ENCODE results near the gene PRPF8.

Gene PRPF8

GRCh38 chr17:1646199-1646875 is 38.3 kb downstream of the PRPF8 start:
- FAIRE-seq (no peak), DNase-seq (ENCODE audit: low spot score) (no peak)

DNA sequence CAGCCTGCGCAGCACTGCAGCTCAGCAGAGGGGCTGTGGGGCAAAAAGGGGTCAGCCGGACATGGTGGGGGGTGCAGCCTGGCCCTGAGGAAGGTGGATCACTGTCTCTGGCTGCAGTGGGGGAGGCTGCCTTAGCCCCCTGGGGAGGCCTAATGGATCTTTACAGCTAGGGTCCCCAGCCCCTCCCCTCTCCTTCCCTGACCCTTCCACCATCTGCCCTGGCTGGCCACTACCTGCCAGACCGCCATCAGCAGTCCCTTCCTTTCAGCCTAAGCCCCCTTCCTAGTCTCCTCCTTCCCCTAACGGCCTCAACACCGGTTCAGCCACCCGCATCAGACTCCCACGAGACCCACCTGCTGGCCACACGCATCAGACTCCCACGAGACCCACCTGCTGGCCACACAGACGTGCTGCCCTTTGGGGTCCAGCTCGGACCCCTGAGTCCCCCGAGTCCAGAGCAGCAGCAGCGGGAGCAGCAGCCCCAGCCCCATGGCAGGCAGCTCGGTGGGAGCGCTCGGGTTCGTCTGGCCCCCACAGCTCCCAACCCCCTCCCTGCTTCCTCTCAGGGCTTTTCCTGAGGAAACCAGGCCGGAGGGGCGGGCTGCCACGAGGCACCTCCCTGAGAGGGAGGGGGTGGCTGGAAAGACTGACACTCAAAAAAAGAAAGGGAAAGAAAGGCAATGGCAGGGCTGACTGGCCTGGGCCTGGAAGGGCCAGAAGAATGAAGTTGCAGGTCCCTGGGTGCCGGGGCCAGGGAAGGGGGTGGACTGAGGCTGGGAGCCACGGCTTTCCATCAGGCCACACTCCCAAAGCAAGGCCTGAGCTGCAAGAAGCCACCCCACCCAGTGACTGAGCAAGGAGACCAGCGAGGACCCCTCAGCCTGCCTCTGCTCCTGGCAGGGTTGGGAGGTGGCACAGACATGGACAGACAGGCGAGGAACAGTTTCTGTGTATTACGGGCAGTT is 39.2 kb downstream of the PRPF8 start, which contains the start of gene SCARF1:
SCARF1 (minus strand) TSS at position 526 of the 965 bp plus-strand sequence; CDS start at position 491, 35 bp downstream.
- DNase-seq (ENCODE audit: low spot score) (no peak), FAIRE-seq (no peak)

DNA sequence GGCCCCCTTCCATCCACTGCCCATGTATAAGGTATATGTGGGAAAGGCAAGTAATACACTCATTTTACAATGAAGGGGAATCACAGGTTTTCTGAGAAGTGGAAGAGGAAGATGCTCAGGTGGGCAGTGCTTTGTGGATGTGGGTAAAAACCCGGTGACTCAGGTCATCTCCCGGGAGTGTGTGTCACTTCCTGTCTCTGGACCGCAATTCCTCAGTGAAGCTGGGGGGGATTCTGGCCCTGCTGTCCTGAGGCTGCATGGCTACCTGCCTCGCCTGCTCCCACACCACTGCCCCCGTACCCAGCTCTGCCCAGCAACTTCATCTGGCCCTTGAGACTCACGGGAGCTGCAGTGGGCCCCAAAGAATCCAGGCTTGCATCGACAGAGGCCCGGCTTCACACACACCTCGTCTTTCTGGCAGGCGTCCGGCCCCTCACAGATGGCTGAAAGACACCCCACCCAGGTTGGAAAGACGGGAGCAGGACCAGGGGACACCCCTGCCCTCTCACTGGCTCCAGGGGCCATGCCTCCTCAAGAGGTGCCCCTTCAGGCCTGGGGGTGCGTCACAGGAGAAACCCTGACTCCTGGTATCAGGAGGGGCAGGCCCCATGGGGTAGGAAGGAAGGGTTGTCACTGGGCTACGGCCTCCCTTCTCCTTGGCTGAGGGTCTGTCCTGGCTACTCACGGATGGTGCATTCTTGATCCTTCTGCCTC is 40.0 kb downstream of the PRPF8 start:
- FAIRE-seq (no peak), DNase-seq (ENCODE audit: low spot score) (peak; percentile 70)

DNA sequence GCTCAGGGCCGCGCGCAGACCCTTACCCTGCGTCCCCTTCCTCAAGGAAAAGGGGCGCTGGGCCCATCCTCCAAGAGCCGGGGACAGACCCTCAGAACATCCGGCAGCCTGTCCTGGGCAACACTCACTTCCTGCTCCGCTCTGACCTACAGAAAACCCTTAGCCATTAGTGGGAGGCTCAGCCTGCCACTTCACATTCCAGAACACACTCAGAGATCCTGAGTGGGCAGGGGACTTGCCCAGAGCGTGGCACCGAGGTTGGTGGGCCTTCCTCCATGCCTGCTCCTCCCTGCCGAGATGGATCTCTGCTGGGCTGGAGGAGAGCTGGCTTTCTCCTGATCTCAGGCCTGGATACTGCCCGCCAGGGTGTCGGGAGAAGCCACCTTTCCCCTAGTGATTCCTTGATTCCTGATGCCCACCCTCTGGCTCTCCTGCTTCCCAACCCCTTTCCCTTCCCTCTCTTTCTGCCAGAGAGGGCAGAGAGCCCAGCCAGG is 40.6 kb downstream of the PRPF8 start:
- no peak for FAIRE-seq

GRCh38 chr17:1643293-1643998 is 41.2 kb downstream of the PRPF8 start:
- FAIRE-seq (no peak), DNase-seq (ENCODE audit: low spot score) (no peak)

More for the DNA sequence above, 40.6 kb downstream of the PRPF8 start:
- DNase-seq (ENCODE audit: low spot score): no peak

DNA sequence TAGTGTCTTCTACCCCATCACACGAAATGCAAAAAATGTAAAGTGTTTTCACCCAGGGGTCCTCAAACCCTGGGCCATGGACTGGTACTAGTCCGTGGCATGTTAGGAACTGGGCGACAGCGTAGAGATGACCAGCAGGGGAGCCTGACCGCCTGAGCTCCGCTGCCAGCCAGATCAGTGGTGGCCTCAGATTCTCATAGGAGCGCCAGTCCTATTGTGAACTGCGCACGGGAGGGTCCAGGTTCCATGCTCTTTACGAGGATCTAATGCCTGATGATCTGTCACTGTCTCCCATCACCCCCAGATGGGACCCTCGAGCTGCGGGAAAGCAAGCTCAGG is 43.6 kb downstream of the PRPF8 start:
- no peak for DNase-seq (ENCODE audit: low spot score)

DNA sequence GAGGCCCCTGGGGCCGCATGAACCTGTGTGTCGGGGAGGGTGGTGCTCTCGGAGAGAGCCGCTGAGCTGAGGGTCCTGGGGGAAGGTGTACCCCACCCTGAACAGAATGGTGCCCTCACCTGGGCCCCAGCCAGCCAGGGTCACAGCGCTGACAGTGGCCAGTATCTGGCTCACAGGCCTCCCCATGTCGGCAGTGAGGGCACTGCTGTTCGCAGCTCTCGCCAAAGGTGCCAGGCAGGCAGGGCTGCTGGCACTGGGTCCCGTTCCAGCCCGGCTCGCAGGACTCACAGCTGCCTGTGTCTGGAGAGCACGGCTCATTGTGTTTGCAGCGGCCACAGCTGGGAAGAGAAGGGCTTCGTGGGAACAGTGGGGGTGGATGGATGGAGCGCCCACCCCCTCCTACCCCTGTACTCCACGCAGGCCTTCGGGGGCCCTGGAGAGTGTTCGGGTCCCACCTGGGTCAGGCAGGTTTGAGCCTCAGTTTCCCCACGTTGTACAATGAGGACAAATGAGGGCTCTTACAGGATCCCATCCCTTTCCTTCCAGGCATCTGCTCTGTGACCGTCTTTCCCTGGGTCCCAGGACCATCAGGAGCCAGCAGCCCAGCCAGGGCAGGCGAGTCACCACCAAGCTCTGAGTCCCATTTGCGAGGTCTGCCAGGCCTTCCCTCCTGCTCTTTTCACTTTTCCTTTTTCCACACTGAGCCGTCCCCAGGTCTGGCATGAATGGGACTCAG is 44.2 kb downstream of the PRPF8 start:
- FAIRE-seq: no peak
- no peak for DNase-seq (ENCODE audit: low spot score)

More for the DNA sequence above, 43.6 kb downstream of the PRPF8 start:
- no peak for FAIRE-seq

DNA sequence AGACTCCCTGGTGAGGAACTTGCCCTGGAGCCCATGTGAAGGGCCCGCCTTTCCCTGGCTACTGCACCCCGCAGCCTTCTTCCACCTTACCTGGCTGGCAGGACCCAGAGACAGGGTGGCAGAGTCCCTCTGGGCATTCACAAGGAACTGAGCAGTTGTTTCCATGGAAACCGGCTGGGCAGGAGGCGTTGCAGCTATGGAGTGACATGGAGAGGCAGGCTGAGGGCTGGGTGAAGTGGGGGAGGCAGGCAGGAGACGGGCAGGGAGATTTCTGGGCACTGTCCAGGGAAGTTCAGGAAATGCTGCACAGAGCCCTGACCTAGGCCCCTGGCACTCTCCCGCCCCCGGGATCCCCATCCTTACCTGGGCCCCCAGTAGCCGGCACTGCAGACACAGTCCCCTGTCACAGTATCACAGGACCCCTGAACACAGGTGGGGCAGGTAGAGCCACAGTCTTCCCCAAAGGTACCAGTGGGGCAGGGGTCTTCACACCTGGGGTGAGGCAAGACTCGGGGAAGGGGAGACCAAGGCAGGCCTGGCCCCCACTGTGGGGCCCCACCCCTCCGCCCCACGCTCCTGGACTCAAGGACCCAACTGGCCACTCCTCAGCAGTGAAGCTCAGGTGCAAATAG is 45.0 kb downstream of the PRPF8 start:
- DNase-seq (ENCODE audit: low spot score) (no peak), FAIRE-seq (no peak)

GRCh38 chr17:1638624-1639300 is 45.9 kb downstream of the PRPF8 start:
- DNase-seq (ENCODE audit: low spot score) (no peak), FAIRE-seq (no peak)

DNA sequence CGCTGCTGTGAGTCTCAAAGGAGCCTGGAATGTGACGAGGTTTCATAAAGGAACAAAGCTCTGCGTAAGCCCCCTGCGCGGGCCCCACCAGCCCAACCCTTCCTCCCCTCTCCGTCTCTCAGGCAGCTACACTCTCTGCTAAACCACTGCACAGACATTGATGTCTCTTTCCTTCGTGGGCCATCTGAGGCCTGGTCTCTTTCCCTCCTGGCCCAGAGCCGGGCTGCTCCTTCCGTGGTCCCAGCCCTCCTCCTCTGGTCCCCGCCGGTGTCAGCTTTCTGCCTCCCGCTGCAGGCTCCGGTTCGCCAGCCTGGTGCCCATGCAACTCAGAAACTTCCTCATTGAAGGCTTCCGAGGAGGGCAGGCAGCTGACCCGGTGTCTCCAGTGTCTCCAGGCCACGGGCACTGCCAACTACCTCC is 46.5 kb downstream of the PRPF8 start:
- FAIRE-seq (no peak), DNase-seq (ENCODE audit: low spot score) (no peak)

- DNase-seq (ENCODE audit: low spot score): no peak
- FAIRE-seq: no peak
These were observed 47.9 kb downstream of the PRPF8 start for GRCh38 chr17:1636732-1637285.

DNA sequence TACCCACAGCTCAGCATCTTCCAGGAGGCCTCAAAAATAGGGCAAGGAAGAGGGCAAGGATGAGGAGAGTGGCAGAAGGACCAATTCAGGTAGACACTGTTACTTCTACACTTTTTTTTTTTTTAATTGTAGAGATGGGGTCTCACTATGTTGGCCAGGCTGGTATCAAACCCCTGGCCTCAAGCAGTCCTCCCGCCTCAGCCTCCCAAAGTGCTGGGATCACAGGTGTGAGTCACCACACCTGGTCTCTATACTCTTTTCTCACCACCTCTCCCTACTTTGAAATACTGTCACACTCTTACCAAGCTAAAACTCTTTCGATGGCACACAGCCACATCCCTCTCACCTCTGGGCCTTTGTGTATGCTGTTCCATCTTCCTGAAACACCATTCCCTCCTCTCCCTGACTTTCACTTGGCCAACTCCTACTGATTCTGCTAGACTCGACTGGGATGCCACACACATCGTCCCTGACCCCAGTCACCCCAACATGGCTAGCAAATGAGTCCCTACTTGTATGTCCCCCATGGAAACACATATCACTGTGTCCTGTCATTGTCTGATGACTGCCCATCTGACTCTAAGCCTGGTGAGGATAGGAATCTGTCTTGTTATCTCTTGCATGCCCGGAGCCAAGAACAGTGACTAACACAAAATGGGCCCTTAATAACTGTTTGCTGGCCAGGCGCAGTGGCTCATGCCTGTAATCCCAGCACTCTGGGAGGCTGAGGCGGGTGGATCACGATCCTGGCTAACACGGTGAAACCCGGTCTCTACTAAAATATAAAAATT is 48.8 kb downstream of the PRPF8 start:
- no peak for DNase-seq (ENCODE audit: low spot score)
- FAIRE-seq: no peak

GRCh38 chr17:1634841-1635650 is 49.6 kb downstream of the PRPF8 start:
- DNase-seq (ENCODE audit: low spot score) (no peak), FAIRE-seq (no peak)

- FAIRE-seq (no peak), DNase-seq (ENCODE audit: low spot score) (no peak)
These were observed 54.0 kb downstream of the PRPF8 start for GRCh38 chr17:1630662-1631061.

DNA sequence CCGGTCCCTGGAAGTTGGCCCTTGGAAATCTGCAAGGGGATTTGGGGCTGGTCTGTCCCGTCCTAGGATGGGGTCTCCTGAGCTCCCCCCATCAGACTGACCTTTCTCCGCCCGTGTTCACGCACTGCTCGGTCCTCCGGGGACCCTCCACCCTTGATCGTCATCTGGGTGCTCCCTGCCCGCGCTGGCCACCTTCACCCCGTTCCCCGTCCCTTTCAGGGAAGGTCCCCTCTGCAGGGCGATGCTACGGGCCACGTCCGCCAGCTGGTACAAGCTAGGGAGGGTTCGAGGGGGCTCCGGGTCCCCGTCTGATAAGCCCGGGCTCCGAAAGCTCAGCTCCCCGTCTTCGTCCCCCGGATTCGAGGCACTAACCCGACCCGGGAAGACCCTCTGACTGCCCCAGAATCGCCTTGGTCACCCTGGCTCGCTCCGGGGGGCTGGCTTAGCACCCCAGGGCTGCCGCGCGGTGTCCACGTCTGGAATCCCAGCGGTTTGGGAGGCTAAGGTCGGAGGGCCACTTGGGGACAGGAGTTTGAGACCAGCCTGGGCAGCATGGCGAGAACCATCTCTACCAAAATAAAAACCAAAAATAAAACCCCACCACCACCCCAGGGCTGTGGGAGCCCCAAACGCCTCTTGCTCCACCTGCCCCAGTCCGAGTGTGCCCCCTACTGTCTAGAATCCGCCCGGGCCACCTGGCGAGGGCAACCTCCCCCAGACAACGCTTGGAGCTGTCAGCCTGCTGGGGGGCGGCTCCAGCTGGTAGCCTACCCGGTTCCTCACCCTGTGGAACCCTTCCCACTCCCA is 55.0 kb downstream of the PRPF8 start:
- FAIRE-seq (no peak), DNase-seq (ENCODE audit: low spot score) (peak; percentile 50)

GRCh38 chr17:1628856-1629503 is 55.7 kb downstream of the PRPF8 start:
- DNase-seq (ENCODE audit: low spot score) (peak; percentile 95), FAIRE-seq (peak; percentile 30)
